ENCODE results near the gene RNU1-3. TPM values are rescaled to one million over a fixed set of nuclear protein-coding genes. Genes with fewer than 3 reads are reported as not detected.
A peak's percentile ranks its signal among the peaks of the same experiment; 100 is the strongest.
"Not testable (repeated sequence)": the region's sequence is repeated elsewhere in the genome, so short reads cannot be mapped to it uniquely, and the experiment has no call there.

Gene RNU1-3
- total RNA-seq, 2 experiments from 2014 or later: under 0.01 to 1,968 TPM

DNA sequence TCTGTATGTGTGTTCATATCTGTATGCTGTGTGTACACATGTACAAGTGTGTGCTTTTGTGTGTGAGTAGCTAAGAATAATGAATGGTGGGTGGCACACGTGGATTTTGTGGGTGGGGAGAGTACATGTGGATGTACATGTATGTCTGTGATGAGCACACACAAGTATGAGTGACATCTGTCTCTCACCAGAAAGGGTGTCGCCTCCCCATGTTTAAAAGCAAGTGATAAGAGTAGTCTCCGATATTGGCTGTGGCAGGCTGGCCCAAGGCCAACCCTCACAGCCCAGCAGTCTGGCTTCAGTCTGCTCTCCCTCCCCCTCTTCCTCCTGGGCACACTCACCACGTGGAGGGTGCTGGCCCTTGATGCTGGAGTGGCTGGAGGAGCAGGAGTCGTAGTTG is 36.9 kb upstream of the RNU1-3 start:
- CTCF ChIA-PET (ENCODE audit: unreplicated experiment); H2AFZ ChIP-seq (ENCODE audit: low read length); intact Hi-C loops (cut with micrococcal nuclease; ENCODE audit: unreplicated experiment); H4K20me1 ChIP-seq (ENCODE audit: insufficient read depth, low read length); DNase-seq (ENCODE audit: low spot score); H3K4me2 ChIP-seq (ENCODE audit: low read length); H3K4me3 ChIP-seq (ENCODE audit: low read depth, low read length, poor library complexity, severe bottlenecking); POLR2A ChIA-PET; BruUV-seq (replicated peaks); H3K9me3 ChIP-seq (ENCODE audit: low read length); H3K36me3 ChIP-seq (ENCODE audit: insufficient read depth, low read length); H3K9me2 ChIP-seq (ENCODE audit: insufficient read depth, low read length); H3K4me1 ChIP-seq (ENCODE audit: insufficient read depth, low read length, poor library complexity, severe bottlenecking); H3K79me2 ChIP-seq (ENCODE audit: insufficient read depth, low read depth, low read length); H3K27ac ChIP-seq (ENCODE audit: low read depth, low read length, poor library complexity, severe bottlenecking): not testable (repeated sequence)

DNA sequence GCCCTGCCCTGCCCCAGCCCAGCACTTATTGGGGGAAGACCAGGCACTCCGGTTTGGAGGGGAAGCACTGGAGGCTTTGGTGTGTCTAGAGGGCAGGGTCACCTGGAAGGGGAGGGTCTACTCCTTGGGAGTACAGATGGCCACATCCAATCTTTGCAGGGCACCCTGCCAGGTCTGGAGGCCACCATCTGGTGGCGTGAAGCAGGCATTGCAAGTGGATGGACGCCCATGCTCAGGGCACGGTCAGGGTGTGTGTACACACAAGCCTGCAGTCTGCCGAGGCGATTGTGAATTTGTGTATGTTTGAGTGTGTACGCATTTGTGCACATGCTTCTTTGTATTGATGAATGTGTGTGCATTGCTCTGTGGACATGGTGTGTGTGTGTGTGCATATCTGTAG is 36.4 kb upstream of the RNU1-3 start:
- intact Hi-C loops (cut with micrococcal nuclease; ENCODE audit: unreplicated experiment); H3K9me3 ChIP-seq (ENCODE audit: low read length); H3K4me2 ChIP-seq (ENCODE audit: low read length); H3K79me2 ChIP-seq (ENCODE audit: insufficient read depth, low read depth, low read length); H3K27ac ChIP-seq (ENCODE audit: low read depth, low read length, poor library complexity, severe bottlenecking); BruUV-seq (replicated peaks); H2AFZ ChIP-seq (ENCODE audit: low read length); H3K9me2 ChIP-seq (ENCODE audit: insufficient read depth, low read length); H3K4me1 ChIP-seq (ENCODE audit: insufficient read depth, low read length, poor library complexity, severe bottlenecking); H3K4me3 ChIP-seq (ENCODE audit: low read depth, low read length, poor library complexity, severe bottlenecking); H3K36me3 ChIP-seq (ENCODE audit: insufficient read depth, low read length); H4K20me1 ChIP-seq (ENCODE audit: insufficient read depth, low read length); CTCF ChIA-PET (ENCODE audit: unreplicated experiment); DNase-seq (ENCODE audit: low spot score); POLR2A ChIA-PET: not testable (repeated sequence)
- TF ChIP-seq, protein P1, sequence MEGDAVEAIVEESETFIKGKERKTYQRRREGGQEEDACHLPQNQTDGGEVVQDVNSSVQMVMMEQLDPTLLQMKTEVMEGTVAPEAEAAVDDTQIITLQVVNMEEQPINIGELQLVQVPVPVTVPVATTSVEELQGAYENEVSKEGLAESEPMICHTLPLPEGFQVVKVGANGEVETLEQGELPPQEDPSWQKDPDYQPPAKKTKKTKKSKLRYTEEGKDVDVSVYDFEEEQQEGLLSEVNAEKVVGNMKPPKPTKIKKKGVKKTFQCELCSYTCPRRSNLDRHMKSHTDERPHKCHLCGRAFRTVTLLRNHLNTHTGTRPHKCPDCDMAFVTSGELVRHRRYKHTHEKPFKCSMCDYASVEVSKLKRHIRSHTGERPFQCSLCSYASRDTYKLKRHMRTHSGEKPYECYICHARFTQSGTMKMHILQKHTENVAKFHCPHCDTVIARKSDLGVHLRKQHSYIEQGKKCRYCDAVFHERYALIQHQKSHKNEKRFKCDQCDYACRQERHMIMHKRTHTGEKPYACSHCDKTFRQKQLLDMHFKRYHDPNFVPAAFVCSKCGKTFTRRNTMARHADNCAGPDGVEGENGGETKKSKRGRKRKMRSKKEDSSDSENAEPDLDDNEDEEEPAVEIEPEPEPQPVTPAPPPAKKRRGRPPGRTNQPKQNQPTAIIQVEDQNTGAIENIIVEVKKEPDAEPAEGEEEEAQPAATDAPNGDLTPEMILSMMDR (conservative IDR thresholded peaks at IDR 0.05; ENCODE audit: low read length): 0 out of 2 replicates have a peak, but pooled peaks have one; percentile 16

DNA sequence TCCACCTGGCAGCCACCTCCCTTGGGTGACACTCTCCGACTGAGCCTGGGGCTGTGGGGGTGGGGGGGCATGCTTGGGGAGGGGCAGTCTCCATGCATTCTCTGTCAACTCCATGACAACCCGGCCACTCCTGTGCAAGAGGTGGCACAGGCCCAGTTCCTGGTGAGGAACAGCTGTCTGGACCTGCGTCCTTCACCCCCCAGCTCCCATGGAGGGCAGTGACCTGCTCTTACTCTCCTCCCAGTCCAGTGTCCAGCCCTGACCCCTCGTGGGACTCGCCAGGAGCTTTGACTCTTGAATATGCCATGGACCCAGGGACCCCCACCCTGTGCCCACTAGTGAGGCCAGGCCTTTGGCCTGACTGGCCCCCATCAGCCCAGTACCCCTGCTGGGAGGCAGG is 35.5 kb upstream of the RNU1-3 start:
- BruUV-seq (replicated peaks); POLR2A ChIA-PET; H2AFZ ChIP-seq (ENCODE audit: low read length); H3K4me2 ChIP-seq (ENCODE audit: low read length); H3K4me3 ChIP-seq (ENCODE audit: low read depth, low read length, poor library complexity, severe bottlenecking); H3K9me2 ChIP-seq (ENCODE audit: insufficient read depth, low read length); intact Hi-C loops (cut with micrococcal nuclease; ENCODE audit: unreplicated experiment); H3K79me2 ChIP-seq (ENCODE audit: insufficient read depth, low read depth, low read length); H3K9me3 ChIP-seq (ENCODE audit: low read length); H3K27ac ChIP-seq (ENCODE audit: low read depth, low read length, poor library complexity, severe bottlenecking); H3K4me1 ChIP-seq (ENCODE audit: insufficient read depth, low read length, poor library complexity, severe bottlenecking); H3K36me3 ChIP-seq (ENCODE audit: insufficient read depth, low read length); DNase-seq (ENCODE audit: low spot score); H4K20me1 ChIP-seq (ENCODE audit: insufficient read depth, low read length): not testable (repeated sequence)
- CTCF ChIA-PET (ENCODE audit: unreplicated experiment): interaction anchor here (0.9 kb wide), 1 partner anchor 9 kb away, joined by 4 read pairs; no protein-coding TSS in a partner anchor

DNA sequence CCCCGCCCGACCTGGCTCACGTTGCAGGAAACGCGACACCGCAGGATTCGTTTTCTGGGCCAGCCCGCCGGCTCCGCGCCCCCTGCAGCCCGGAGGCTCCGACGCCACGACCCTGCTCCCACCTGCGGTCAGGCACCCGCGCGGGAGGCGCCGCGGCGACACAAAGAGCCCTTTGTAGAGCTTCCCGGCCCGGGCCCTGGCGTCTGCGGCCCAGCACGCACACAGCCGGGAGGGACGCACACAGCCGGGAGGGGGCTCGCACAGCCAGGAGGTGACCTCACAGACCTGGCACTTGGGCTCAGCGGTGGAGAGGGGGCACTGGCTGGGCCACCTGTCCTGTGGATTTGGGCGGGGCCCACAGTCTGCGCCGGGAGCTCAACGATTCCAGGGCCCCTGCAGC is 34.4 kb upstream of the RNU1-3 start:
- DNase-seq (ENCODE audit: low spot score); H3K9me2 ChIP-seq (ENCODE audit: insufficient read depth, low read length); H3K4me2 ChIP-seq (ENCODE audit: low read length); H3K9me3 ChIP-seq (ENCODE audit: low read length); H3K4me1 ChIP-seq (ENCODE audit: insufficient read depth, low read length, poor library complexity, severe bottlenecking); H3K79me2 ChIP-seq (ENCODE audit: insufficient read depth, low read depth, low read length); intact Hi-C loops (cut with micrococcal nuclease; ENCODE audit: unreplicated experiment); H3K4me3 ChIP-seq (ENCODE audit: low read depth, low read length, poor library complexity, severe bottlenecking); H2AFZ ChIP-seq (ENCODE audit: low read length); H3K36me3 ChIP-seq (ENCODE audit: insufficient read depth, low read length); BruUV-seq (replicated peaks); H4K20me1 ChIP-seq (ENCODE audit: insufficient read depth, low read length); H3K27ac ChIP-seq (ENCODE audit: low read depth, low read length, poor library complexity, severe bottlenecking); CTCF ChIA-PET (ENCODE audit: unreplicated experiment): not testable (repeated sequence)
- POLR2A ChIA-PET: interaction anchor here (0.6 kb wide), 1 partner anchor 173 kb away, joined by 3 read pairs; no protein-coding TSS in a partner anchor

DNA sequence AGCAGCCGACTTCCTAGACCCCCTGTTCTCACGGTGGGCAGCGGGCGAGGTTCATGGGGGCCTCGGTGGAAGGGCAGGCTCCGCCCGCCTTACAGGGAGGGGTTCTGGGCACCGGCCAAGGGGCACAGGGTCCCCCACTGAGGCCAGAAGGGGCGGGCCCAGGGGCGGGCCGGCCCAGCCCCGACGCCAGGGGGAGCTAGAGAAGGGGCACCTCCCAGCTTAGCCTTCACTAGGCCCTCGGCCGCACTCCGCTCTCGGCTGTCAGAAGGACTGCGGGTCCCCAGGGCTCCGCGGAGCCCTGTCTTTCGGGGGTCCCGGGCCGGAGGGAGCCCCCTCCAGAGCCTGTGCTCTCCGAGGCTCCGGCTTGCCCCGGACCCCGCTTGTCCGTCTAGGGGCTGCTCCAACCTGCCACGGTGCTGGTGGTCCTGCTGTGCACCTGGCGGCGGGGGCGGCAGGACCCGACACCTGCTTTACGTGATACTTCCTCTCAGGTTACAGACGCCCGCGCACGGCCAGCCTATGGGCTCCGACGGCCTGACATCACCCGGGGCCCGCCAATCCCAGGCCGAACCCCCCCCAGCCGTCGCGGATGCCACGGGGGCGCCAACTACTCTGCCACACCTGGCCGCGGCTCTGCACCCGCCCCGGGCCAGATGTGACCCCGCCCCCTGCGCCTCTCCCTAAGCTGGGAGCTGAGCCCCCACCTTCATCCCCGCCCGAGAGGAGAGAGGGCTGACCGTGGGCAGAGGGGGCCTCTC is 33.6 kb upstream of the RNU1-3 start:
- H3K4me1 ChIP-seq (ENCODE audit: insufficient read depth, low read length, poor library complexity, severe bottlenecking); H3K4me2 ChIP-seq (ENCODE audit: low read length); H4K20me1 ChIP-seq (ENCODE audit: insufficient read depth, low read length); intact Hi-C loops (cut with micrococcal nuclease; ENCODE audit: unreplicated experiment); POLR2A ChIA-PET; BruUV-seq (replicated peaks); H2AFZ ChIP-seq (ENCODE audit: low read length); H3K79me2 ChIP-seq (ENCODE audit: insufficient read depth, low read depth, low read length); H3K9me3 ChIP-seq (ENCODE audit: low read length); H3K36me3 ChIP-seq (ENCODE audit: insufficient read depth, low read length); H3K9me2 ChIP-seq (ENCODE audit: insufficient read depth, low read length); CTCF ChIA-PET (ENCODE audit: unreplicated experiment); H3K4me3 ChIP-seq (ENCODE audit: low read depth, low read length, poor library complexity, severe bottlenecking); DNase-seq (ENCODE audit: low spot score); H3K27ac ChIP-seq (ENCODE audit: low read depth, low read length, poor library complexity, severe bottlenecking): not testable (repeated sequence)

DNA sequence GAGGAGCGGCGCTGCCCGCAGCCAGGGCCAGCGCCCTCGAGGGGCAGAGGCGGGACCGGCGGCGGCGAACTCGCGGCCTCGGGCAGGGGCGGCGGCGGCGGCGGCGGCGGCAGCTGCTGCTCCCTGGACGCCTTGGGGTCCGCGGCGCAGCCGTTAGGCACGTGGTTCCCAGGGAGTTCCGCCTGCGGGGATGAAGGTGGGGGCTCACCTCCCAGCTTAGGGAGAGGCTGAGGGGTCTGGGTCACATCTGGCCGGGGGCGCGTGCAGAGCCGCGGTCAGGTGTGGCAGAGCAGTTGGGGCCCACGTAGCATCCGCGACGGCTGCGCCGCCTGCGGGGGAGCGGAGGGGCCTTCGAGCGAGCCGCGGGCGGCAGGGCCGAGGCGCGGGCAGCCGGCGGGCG is 32.7 kb upstream of the RNU1-3 start:
- H4K20me1 ChIP-seq (ENCODE audit: insufficient read depth, low read length); POLR2A ChIA-PET; H3K4me2 ChIP-seq (ENCODE audit: low read length); DNase-seq (ENCODE audit: low spot score); intact Hi-C loops (cut with micrococcal nuclease; ENCODE audit: unreplicated experiment); H3K79me2 ChIP-seq (ENCODE audit: insufficient read depth, low read depth, low read length); H3K9me3 ChIP-seq (ENCODE audit: low read length); H3K27ac ChIP-seq (ENCODE audit: low read depth, low read length, poor library complexity, severe bottlenecking); BruUV-seq (replicated peaks); H3K4me3 ChIP-seq (ENCODE audit: low read depth, low read length, poor library complexity, severe bottlenecking); H3K36me3 ChIP-seq (ENCODE audit: insufficient read depth, low read length); CTCF ChIA-PET (ENCODE audit: unreplicated experiment); H3K4me1 ChIP-seq (ENCODE audit: insufficient read depth, low read length, poor library complexity, severe bottlenecking); H3K9me2 ChIP-seq (ENCODE audit: insufficient read depth, low read length); H2AFZ ChIP-seq (ENCODE audit: low read length): not testable (repeated sequence)

Data from OCI-LY7 (cell line).